Stimulated activated CD4-positive, alpha-beta T cell treated with anti-CD3 and anti-CD28 coated beads, Interleukin-4, amount 100 ng/mL, for 4 hours (primary cell): ENCODE data around the gene TMEM120B.

ENCODE experiments used
- DNase-seq, 2 experiments: peaks; one replicate each; pipeline ENCODE4 v3.0.0-alpha.2; 2020

The TMEM120B gene

DNA sequence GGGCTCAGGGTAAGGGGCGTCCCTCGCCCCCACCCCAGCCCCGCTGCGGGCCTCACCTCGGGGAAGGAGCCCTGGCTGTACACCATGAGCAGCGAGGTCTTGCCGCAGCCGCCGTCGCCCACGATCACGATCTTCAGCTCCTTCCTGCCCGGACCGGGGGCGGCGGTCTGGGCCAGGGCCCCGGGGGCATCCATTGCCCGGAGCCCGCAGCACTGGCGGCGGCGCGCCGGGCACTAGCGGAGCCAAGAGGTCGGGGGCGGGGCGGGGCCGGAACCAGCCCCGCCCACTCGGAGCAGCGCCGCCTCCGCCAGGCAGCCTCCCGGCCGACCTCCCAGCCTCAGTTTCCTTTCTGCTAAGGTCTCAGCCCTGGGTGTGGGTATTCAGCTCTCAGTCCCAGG, 80.9 kb downstream of the TMEM120B start, which contains the start of gene RHOF:
RHOF (minus strand) TSS at position 249 of the 398 bp plus-strand sequence; CDS start at position 194, 55 bp downstream.
- peak in 1 of 2 experiments; percentile 74 for DNase-seq

DNA sequence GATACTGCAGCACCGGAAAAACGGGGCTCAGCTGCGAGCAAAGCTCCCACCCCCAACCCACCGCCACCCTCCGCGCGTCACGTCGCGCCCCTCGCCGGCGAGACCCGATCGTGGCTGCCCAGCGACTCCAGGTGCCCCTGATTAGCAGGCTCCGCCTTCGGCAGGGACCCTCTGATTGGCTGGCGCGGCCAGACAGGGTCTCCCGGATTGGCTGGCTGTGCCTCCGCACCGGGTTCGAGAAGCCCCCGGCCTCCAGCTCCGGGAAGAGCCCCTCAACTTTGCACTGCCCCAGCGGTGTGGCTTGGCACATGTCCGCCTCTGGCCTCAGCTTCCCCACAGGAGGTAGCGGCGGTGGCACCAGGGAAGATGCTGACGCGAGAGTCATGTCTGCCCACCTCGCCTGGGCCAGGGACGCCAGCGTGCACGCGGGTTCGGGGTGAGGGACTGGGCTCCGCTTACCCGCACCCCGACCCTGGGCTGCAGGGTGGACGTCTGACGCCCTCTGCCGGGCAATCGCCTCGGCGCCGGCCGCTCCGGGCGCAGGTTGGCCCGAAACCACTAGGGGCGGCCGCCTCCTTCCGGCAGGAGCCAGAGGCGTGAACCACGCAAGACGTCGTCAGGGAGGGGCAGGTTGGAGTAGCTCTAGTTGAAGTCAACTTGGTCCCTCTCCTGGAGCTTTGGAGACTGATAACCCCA, 81.4 kb downstream of the TMEM120B start:
- DNase-seq: peak; percentile 93 to 96

GRCh38 chr12:121794534-121795033, 82.0 kb downstream of the TMEM120B start:
- peak in 1 of 2 experiments; percentile 42 for DNase-seq

GRCh38 chr12:121795034-121795968, 82.7 kb downstream of the TMEM120B start:
- DNase-seq: peak; percentile 76 to 83

- no peak for DNase-seq
These were observed 84.6 kb downstream of the TMEM120B start for GRCh38 chr12:121796855-121797751.

DNA sequence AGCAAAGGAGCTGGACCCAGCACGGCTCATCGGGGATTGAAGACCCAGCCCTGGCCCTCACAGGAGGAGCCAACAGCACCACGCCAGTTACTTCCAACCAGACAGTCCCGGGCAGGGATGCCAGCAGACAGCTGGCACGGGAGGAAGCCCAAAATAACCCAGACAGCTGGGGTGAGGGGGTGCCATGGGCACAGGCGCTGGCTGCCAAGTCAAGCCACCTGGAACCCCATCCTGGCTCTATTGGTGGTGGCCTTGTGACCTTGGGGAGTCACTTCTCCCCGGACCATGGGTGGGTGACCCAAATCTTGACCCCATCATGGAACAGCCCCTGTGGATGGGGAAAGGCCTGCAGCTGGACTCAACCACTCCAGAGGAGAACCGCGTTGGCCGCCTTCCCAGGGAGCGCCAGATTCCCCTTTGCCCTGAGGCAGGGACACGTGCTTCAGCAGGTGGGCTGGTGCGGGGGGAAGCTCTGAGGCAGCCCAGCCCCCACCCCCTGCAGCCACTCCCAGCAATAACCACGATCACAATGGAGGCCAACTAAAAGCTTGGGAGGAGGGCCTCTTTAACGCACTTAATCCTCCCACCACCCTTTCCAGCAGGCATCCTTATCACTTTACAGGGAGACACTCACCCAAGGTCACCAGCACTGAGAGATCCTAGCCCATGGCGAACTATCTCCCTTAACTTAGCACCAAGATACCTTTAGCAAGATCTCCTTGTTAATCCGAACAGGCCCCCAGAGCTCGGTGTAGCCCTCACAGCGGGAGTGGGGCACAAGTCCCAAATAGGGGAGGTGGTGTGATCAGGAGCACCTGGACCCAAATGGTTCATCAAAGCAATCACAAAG, 85.6 kb downstream of the TMEM120B start:
- DNase-seq: no peak

- no peak for DNase-seq
These were observed 86.2 kb downstream of the TMEM120B start for GRCh38 chr12:121798787-121799155.

- DNase-seq: peak in 1 of 2 experiments; percentile 42
These were observed 86.7 kb downstream of the TMEM120B start for GRCh38 chr12:121799156-121799841.

DNA sequence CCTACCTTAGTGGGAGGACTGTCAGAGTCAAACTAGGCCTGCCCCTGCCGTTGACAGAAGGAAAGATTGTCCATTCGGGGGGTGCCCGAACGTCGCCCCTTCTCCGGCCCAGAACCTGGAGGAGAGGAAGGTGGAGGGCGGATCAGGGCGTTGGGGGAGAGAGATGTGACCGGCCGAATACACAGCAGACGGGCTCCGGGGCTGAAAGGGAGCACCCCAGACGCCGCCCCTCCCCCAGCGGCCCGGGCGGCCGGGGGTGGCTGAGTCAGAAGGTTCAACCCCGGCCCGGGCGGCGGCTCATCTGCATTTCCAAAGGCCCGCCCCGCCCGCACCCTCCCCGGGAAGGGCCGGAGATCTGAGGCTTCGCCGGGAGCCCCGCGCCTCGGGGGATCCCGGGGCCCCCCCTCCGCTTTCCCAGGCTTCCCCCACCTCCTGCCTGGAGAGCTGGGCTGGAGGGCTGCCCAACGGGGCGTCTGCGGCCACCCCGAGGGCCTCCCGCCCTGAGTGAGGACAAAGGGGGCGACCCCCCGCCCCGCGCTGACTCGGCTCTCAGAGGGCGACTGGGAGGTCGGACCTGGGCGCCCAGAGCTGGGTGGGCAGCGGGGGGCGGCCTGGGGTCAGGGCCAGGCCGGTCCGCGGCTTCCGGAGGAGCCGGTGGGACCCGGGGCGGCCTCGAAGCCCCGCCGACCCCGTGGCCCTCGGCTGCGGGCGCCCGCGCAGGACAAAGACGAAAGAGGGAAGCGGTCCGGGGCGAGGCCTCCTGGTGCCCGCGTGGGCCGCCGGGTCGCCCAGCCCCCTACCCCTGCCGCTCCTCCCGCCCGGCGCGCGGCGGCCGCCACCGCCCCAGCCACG, 87.5 kb downstream of the TMEM120B start:
- peak; percentile 79 to 86 for DNase-seq

- peak; percentile 64 to 66 for DNase-seq
These were observed 88.4 kb downstream of the TMEM120B start for GRCh38 chr12:121800694-121801594.

DNA sequence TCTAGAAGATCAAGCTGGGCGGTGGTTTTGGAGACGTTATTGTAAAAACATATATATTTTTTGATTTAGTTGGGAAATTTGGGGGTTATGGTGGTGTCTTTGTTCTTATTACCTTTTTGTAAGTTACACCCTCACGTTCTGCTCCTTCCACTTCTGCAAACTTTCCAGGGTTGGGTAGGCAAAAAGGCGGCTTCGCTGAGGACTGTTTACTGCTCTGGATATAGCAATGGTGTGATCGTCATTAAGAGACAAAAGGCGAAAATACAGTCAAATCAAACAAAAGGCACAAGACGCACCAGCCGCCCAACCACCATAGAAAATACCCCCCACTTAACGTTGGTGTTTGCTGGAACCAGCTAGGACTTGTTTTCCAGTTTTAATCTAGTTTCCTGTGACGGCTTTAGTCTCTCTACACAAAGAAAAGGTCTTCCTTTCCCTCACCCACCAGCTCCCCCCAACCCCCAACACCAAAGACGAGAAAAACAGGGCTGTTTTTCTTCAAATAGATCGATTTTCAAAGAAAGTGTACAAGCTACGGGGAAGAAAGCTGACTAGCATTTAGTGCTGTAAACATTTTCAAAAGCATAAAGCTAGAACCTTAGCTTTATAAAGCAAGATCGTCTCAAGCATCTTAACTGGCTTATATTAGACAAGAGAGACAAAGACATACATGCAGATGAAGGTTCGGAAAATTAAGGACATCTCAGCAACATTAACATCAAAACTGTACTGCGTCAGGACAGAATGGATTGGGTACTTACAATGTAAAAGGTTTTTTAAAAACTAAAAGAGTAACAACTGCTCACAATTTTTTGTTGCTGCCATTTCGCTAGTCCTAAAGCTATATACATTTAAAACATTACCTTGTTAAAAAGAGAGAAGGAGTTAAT, 89.3 kb downstream of the TMEM120B start:
- no peak for DNase-seq

DNA sequence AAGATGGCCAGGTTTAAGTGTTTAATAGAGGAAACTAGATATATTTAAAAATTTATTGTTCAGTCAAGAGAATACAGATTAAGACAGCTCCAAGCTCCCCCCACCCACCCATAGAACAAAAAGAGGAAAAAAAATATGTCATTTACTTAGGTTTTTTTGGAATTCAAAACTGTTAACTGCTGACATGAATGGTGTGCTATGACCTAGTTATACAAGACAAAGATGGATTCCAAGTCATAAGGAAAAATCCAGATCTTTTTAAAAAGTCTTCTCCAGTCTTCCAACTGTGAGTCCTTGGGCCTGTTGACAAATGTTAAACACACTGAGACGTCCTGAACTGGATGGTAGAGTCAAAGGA, 89.9 kb downstream of the TMEM120B start:
- no peak for DNase-seq

DNA sequence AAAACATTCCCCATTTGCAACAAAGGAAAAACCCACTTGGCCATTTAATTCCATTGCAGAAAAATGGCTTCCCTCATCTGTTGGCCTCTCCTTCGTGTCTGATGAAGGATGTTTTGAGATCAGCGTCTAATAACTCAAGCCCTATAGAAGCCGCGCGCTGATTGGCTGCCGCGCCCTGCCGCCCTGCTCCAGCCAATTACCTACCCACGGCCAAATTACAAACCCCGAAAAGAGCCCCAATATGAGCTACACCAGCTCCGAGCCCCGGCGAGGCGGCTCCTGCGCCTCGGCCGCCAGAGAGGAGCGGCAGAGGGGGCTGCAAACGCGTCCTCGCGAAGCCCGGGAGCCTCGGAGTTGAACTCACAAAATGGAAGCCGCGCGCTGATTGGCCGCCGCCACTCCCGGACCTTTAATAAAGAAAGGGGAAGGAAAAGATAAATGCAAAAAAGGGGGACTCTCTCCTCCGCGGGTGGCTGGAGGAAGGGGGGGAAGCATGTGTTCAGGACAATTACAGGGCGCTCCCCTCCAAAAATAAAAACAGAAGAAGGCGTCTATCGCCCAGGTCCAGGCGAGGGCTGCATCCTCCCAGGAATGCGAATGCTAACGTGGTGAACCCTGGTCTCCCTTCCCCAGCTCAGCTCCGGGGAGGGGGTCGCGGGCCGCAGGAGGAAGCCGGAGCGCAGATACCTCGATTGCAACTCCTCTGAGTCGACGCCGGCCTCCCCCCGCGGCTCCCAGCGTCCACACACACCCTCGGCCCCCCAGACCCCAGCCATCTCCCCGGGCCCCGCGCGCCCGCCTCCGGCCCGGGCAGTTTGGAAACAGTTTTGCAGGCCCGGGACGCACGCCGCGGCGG, 90.5 kb downstream of the TMEM120B start:
- DNase-seq: peak; percentile 78 to 84

DNA sequence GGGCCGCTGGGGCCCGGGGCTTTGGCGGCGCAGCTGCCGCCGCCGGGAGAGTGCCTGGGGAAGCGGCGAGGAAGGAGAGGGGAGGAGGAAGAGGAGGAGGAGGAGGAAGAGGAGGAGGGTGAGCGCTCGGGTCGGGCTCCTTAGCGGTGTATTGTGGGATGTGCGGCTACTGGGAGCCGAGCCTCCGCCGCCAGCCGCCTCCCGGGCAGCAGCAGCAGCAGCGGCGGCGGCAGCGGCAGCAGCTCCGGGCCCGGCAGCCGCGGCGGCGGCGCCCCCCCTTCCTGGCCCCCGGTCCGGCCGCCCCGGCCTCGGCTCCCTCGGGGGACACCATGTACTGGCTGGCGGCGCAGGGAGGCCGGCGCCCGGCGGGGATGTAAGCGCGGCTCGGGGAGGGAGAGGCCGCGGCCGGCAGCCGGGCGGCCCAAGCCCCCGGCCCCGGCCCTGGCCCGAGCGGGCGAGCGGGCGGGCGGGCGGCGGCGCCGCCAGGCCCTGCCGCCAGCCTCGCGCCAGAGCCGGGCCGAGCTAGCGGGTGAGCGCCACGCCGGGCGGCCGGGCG, 91.4 kb downstream of the TMEM120B start, which contains the start of gene SETD1B:
SETD1B (plus strand) TSS at position 149 of the 556 bp plus-strand sequence. CDS start 729 bp downstream, outside the sequence.
- peak in 1 of 2 experiments; percentile 51 for DNase-seq

GRCh38 chr12:121804417-121805111, 92.0 kb downstream of the TMEM120B start:
- DNase-seq: peak in 1 of 2 experiments; percentile 52
